Measurements from ENCODE around the gene SYT6.

GRCh38 chr1:114089502-114090138, 64.0 kb downstream of the SYT6 start:
- TF ChIP-seq POLR2A (IDR thresholded peaks at IDR 0.05; ENCODE audit: low read length) (no peak), GATA1 (IDR thresholded peaks at IDR 0.05; ENCODE audit: low read depth, low read length) (no peak)

All from erythroblast (primary cell).